C4-2B (cell line): ENCODE data around the gene B3GALT5.

Experiments used
- H3K27ac ChIP-seq: fragments of 450-650 bp; 2 replicates; pipeline ENCODE4 v1.5.1; 2017
- ZFX ChIP-seq: fragments of 450-650 bp; IDR thresholded peaks from 2 replicates; pipeline ENCODE4 v1.6.1; 2017
- TF ChIP-seq, protein P1 (sequence below): fragments of 450-650 bp; conservative IDR thresholded peaks from 2 replicates; pipeline ENCODE4 v1.5.1; 2017; ENCODE audit warnings: mild to moderate bottlenecking

Gene B3GALT5

DNA sequence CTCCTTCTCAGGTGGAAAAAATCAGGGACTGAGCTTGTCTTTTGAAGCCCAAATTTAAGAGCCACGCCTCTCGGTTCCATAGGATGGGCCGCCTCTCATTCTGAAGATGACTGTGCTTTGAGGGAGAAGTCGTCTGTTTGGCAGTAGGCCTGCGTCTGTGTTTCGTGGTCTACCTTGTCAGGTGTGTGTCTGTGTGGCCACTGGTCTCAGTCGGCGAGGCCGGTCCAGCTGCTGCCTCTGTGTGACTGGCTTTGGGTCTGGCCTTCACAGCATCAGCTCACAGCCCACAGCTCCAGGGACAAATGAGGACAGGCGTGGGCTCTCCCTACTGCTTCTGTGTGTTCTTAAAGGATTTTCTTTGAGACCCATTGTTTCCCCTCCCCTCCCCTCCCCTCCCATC, 50.3 kb downstream of the B3GALT5 start:
- H3K27ac ChIP-seq: no peak overlapping the region
- TF ChIP-seq, protein P1, sequence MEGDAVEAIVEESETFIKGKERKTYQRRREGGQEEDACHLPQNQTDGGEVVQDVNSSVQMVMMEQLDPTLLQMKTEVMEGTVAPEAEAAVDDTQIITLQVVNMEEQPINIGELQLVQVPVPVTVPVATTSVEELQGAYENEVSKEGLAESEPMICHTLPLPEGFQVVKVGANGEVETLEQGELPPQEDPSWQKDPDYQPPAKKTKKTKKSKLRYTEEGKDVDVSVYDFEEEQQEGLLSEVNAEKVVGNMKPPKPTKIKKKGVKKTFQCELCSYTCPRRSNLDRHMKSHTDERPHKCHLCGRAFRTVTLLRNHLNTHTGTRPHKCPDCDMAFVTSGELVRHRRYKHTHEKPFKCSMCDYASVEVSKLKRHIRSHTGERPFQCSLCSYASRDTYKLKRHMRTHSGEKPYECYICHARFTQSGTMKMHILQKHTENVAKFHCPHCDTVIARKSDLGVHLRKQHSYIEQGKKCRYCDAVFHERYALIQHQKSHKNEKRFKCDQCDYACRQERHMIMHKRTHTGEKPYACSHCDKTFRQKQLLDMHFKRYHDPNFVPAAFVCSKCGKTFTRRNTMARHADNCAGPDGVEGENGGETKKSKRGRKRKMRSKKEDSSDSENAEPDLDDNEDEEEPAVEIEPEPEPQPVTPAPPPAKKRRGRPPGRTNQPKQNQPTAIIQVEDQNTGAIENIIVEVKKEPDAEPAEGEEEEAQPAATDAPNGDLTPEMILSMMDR: no peak
- TF ChIP-seq ZFX: no peak

DNA sequence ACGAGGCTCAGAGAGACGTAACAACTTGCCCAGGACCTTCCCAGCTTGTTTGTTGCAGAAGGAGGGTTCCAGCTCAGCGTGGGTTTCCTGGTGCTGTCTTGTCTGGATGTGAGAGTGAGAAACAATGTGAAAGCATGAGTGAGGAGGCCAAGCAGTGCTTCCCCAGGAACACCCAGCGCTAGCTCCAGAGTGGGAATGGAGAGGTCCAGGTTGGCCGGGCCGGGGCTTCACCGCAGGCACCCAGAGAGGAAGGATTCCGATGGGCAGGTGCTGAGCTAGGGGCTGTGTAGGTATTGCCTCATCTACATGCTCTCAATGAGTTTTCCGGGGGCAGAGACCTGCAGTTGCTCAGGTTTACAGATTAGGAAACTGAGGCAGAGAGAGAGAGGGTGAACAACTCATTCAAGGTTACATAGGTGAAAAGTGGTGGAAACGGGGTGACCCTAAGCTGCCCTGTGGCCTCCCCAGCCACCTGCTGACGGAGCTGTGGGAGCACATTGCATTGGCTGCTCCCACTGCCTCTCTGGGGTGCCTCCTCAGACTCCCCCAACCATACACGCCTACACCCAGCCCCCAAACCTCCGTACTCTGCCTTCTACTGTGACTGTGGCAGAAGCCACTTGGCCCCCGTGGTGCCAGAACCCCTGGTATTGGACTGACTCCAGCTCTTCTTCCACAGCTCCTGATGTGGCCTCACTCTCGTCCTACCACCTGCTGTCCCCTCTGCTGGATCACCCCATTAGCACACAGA, 51.2 kb downstream of the B3GALT5 start:
- H3K27ac ChIP-seq: no peak overlapping the region
- no peak for TF ChIP-seq ZFX
- TF ChIP-seq, protein P1: no peak

GRCh38 chr21:39664586-39664985, 51.8 kb downstream of the B3GALT5 start:
- TF ChIP-seq, protein P1: no peak
- TF ChIP-seq ZFX: no peak
- H3K27ac ChIP-seq: no peak overlapping the region

GRCh38 chr21:39666026-39666425, 53.3 kb downstream of the B3GALT5 start:
- TF ChIP-seq, protein P1: no peak
- TF ChIP-seq ZFX: no peak
- H3K27ac ChIP-seq: no peak overlapping the region

DNA sequence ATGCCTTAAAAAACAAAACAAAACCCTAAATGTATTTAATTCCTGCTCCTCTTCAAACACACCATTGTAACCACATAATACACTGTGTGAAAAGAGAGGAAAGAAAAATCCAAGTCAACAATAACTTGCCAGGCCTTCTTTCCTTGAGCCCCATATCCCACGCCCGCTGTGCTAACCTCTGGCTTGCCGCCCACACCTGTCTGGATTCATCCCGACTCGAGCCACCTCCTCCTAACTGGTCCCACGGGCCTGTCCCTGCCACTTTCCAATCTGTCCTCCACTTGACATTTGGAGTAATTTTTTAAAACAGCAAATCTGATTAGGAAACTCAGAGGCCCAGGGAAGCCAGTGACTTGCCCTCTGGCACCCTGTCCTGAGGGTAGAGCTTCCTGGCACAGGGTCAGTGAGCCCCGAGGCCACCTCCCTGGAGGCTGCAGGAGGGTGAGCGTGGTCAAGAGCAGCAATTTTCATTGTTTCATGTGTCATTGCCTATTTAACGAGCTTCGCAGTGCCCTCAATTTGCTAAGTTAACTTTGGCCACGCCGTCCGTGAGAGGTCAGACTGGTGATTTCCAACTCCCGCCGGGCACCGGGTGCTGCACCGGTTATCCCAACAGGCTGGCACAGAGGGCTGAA, 54.1 kb downstream of the B3GALT5 start:
- no peak overlapping the region for H3K27ac ChIP-seq
- TF ChIP-seq, protein P1: no peak
- TF ChIP-seq ZFX: no peak

DNA sequence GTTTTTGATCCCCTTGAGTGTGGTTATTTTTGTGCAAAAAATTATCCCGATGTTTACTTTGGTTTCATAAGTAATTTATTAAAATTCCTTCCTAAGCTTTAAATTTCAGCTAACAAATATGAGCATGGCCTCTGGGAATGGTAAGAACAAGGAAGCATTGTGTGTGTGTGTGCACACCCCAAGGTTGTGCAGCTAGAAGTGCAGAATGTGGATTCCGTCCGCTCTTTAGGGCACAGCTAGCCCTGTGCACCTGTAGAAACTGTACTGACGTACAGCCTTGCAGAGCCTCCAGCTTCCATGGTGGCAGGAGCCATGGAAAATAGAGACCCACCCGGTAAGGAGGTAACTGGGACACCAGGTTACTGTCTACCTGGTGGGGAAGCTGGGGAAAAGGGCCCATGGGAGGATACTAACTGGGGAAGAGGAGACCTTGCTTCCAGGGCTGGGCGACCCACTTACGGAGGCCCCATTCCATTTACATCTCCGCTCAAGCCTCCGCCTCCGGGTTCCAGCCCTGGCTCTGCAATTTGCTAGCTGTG, 54.7 kb downstream of the B3GALT5 start:
- no peak for TF ChIP-seq ZFX
- TF ChIP-seq, protein P1: no peak
- H3K27ac ChIP-seq: no peak overlapping the region

GRCh38 chr21:39668369-39668768, 55.6 kb downstream of the B3GALT5 start:
- TF ChIP-seq ZFX: no peak
- TF ChIP-seq, protein P1: no peak
- no peak overlapping the region for H3K27ac ChIP-seq
